RWPE1 (cell line): ENCODE measurements around the gene RASSF7.

ENCODE experiments used
- CTCF ChIA-PET: fragments of 350-600 bp; sonication (Branson Sonifier 250); formaldehyde crosslinking; extraction: SDS; loops from one replicate; lab custom pipeline; 2021; lab: Yijun Ruan, JAX
- POLR2A ChIA-PET: fragments of 400-600 bp; formaldehyde crosslinking; extraction: SDS; loops from one replicate; lab custom pipeline; 2020; ENCODE audit warnings: antibody characterized with exemption; ENCODE audit not compliant: low non-redundant PET; lab: Yijun Ruan, JAX
- DNase-seq: peaks from one replicate; pipeline ENCODE4 v3.0.0; 2012; ENCODE audit warnings: low spot score
- H3K27ac ChIP-seq: fragments of 450-650 bp; 2 replicates; pipeline ENCODE4 v1.5.1; 2017
- TF ChIP-seq, protein P1 (sequence below): fragments of 450-650 bp; conservative IDR thresholded peaks from 2 replicates; pipeline ENCODE4 v1.5.1; 2017; ENCODE audit warnings: low read depth, mild to moderate bottlenecking

Gene RASSF7

DNA sequence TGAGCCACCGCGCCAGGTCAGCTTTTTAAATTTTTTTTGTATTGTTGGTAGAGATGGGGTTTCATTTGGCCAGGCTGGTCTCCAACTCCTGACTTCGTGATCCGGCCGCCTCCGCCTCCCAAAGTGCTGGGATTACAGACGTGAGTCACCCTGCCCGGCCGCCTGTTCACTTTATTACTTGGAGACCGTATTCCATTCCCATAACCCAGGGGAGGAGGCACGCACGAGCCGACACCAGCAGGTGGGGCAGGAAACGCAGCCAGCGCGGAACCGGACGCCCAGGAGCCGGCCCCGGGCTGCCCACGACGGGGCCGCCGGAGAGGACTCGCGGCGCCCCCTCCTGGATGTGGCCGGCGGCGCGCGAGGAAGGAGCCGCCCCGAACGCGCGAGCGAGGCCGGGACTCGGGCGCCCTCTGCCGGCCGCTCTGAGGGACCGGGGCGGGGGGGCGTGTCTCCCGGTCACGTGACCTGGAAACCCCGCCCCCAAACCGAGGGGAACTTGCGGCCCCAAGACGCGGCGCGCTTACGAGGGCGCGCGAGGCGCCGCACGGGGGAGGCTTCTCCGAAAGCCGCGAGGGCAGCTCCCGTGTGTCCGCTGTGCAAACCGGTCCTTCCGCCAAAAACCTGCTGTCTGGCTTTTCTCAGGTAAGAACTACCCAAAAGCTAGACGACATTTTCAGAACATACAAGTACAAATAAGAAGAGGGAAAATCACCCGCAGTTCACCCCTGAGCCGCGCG lies 42.1 kb upstream of the RASSF7 start:
- ChIA-PET CTCF (interaction anchor here (0.6 to 1.7 kb wide), 20 partner anchors 9 to 105 kb away, joined by 3 to 15 read pairs (median 4); partner anchors contain the start of genes ANO9 and HRAS), POLR2A (interaction anchor here (0.5 to 0.6 kb wide), 2 partner anchors 24 to 159 kb away, joined by 3 to 9 read pairs; no protein-coding TSS in a partner anchor)
- peak; percentile 91 for DNase-seq
- TF ChIP-seq, protein P1, sequence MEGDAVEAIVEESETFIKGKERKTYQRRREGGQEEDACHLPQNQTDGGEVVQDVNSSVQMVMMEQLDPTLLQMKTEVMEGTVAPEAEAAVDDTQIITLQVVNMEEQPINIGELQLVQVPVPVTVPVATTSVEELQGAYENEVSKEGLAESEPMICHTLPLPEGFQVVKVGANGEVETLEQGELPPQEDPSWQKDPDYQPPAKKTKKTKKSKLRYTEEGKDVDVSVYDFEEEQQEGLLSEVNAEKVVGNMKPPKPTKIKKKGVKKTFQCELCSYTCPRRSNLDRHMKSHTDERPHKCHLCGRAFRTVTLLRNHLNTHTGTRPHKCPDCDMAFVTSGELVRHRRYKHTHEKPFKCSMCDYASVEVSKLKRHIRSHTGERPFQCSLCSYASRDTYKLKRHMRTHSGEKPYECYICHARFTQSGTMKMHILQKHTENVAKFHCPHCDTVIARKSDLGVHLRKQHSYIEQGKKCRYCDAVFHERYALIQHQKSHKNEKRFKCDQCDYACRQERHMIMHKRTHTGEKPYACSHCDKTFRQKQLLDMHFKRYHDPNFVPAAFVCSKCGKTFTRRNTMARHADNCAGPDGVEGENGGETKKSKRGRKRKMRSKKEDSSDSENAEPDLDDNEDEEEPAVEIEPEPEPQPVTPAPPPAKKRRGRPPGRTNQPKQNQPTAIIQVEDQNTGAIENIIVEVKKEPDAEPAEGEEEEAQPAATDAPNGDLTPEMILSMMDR: peak; percentile 100
- H3K27ac ChIP-seq: peak overlapping the region; percentile 97

DNA sequence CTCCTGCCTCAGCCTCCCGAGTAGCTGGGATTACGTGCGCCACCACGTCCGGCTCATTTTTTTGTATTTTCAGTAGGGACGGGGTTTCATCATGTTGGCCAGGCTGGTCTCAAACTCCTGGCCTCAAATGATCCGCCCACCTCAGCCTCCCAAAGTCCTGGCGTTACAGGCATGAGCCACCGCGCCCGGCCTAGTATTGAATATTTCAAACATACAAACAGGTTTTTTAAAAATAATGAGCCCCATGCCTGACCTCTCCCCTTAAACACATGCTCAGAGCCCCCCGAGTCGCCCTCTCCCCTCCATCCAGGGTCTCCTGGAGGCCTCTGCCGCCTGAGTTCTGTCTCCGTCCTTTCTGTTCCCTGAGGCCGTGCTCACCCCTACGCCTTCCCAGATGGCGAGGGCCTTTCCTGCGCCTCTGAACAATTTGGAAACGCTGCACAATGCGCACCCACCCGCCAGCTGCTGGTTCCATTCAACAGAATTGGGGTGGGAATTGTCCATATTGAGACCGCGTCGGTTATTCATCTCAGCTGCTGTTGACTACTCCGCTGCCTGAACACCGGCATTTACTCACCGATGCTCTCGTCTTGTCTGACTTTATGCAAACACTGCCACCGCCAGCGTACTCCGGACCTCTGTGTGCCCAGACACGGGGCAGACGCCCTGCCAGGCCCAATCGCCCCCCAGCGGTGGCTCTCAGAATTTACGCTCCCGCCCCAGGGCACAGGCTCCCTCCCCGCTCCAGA lies 40.2 kb upstream of the RASSF7 start:
- POLR2A ChIA-PET: no interaction called here
- CTCF ChIA-PET: interaction anchor here (0.6 to 0.7 kb wide), 2 partner anchors 9 to 207 kb away, joined by 3 read pairs; no protein-coding TSS in a partner anchor
- peak overlapping the region; percentile 20; the same call in 1 of the 2 replicates for H3K27ac ChIP-seq
- DNase-seq: no peak
- TF ChIP-seq, protein P1: no peak

GRCh38 chr11:521177-521688 lies 39.5 kb upstream of the RASSF7 start:
- TF ChIP-seq, protein P1: no peak
- DNase-seq: no peak
- peak overlapping the region; percentile 20; the same call in 1 of the 2 replicates for H3K27ac ChIP-seq
- ChIA-PET CTCF (interaction anchor here (0.6 kb wide), 1 partner anchor 183 kb away, joined by 4 read pairs; no protein-coding TSS in a partner anchor), POLR2A (no interaction called here)

DNA sequence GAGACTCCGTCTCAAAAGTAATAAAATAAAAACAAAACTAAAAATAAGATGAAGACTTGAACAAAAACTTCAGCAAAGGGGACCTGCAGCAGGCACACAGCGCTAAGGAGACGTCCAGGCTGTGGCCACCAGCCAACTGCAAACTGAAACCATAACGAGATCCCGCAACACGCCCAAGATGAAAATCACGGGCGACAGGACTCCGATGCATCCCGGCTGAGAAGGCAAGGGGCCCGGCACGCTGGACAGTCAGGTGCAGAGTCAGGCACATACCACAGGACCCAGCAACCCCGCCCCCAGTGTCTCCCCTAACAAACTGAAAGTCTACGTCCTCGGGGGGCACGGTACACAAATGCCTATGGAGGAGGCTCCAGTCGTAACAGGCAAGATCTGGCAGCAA lies 34.6 kb upstream of the RASSF7 start:
- POLR2A ChIA-PET: no interaction called here
- TF ChIP-seq, protein P1: no peak
- CTCF ChIA-PET: no interaction called here
- H3K27ac ChIP-seq: peak overlapping the region; percentile 17; the same call in 1 of the 2 replicates
- no peak for DNase-seq

DNA sequence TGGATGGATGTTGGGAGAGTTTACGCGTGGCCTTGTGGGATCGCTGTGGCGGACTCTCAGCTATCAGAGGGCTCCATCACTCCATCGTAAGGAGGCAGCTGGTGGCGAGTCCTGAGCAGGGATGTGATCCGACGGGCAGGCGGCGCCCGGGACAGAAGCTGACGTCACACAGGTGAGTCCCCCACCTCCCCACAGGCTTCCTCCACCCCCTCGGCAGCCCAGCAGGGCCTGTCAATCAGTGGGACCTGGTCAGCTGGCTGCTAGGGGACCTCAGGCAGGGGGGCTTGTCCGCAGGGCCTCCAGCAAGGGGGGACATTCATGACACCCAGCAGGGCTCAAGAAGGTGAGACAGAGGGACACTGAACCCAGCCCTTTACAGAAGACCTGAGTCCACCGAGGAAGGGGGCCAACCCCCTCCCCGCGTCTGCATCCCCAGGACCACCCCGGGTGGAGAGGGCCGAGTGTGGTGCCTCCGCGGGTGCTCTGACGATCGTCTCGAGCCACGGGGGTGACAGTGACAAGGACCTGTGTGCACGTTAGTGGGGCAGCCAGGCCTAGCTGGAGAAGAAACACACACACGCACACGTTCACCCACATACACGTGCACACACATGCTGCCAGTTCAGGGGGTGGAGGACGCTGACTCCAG lies 32.5 kb upstream of the RASSF7 start:
- TF ChIP-seq, protein P1: no peak
- ChIA-PET POLR2A (no interaction called here), CTCF (no interaction called here)
- no peak overlapping the region for H3K27ac ChIP-seq
- DNase-seq: no peak
